CD4-positive, CD25-positive, alpha-beta regulatory T cell (primary cell): ENCODE results near the gene ERGIC1. TPM values are rescaled to one million over a fixed set of nuclear protein-coding genes. Genes with fewer than 3 reads are reported as not detected.
A peak's percentile ranks its signal among the peaks of the same experiment; 100 is the strongest.
"Not testable (repeated sequence)": the region's sequence is repeated elsewhere in the genome, so short reads cannot be mapped to it uniquely, and the experiment has no call there.

ENCODE experiments used
- ATAC-seq, 2 donors: fragments of 150-1000 bp; cut with Tn5 transposase; one replicate each; pipeline ENCODE4 v1.10.0; 2021; ENCODE audit warnings: low read depth in 2 of 2, moderate number of reproducible peaks in 2 of 2, moderate library complexity in 1 of 2
- DNase-seq, 3 donors: peaks; one replicate each; pipeline versions ENCODE4 v3.0.0 to v3.0.0-alpha.2; 2012 to 2022; ENCODE audit warnings: mixed read lengths in 1 of 3
- H3K27ac ChIP-seq: one replicate; pipeline ENCODE4 v1.7.0; 2013; ENCODE audit warnings: mild to moderate bottlenecking, low read length; ENCODE audit not compliant: insufficient read depth, poor library complexity, severe bottlenecking
- H3K27me3 ChIP-seq: one replicate; pipeline ENCODE4 v1.7.0; 2013; ENCODE audit warnings: low read length; ENCODE audit not compliant: control insufficient read depth, insufficient read depth
- H3K36me3 ChIP-seq: one replicate; pipeline ENCODE4 v1.7.0; 2013; ENCODE audit warnings: mild to moderate bottlenecking, low read length, moderate library complexity; ENCODE audit not compliant: control insufficient read depth, insufficient read depth
- H3K4me1 ChIP-seq: 2 replicates; pipeline ENCODE4 v1.7.0; 2013; ENCODE audit warnings: mild to moderate bottlenecking, low read length; ENCODE audit not compliant: insufficient read depth, control insufficient read depth, poor library complexity, severe bottlenecking
- H3K4me3 ChIP-seq: one replicate; pipeline ENCODE4 v1.7.0; 2013; ENCODE audit warnings: low read depth, mild to moderate bottlenecking, low read length, moderate library complexity
- H3K9me3 ChIP-seq, 2 experiments: 1 replicate in 1 of 2; 2 replicates in 1 of 2; pipeline ENCODE4 v1.7.0; 2013; ENCODE audit warnings: low read length in 2 of 2, mild to moderate bottlenecking in 1 of 2, moderate library complexity in 1 of 2; ENCODE audit not compliant: control insufficient read depth in 2 of 2
- H3K27ac Mint-ChIP-seq, 3 donors: one replicate each; pipeline ENCODE4 v1.8.0; 2020 to 2022; ENCODE audit warnings: mild to moderate bottlenecking in 3 of 3, mixed read lengths in 3 of 3, moderate library complexity in 2 of 3
- H3K27me3 Mint-ChIP-seq: one replicate; pipeline ENCODE4 v1.8.0; 2022; ENCODE audit warnings: mild to moderate bottlenecking, mixed read lengths
- H3K36me3 Mint-ChIP-seq: one replicate; pipeline ENCODE4 v1.8.0; 2020; ENCODE audit warnings: mixed read lengths
- H3K4me1 Mint-ChIP-seq, 4 donors: one replicate each; pipeline ENCODE4 v1.8.0; 2020 to 2022; ENCODE audit warnings: mixed read lengths in 4 of 4, mild to moderate bottlenecking in 1 of 4
- H3K4me3 Mint-ChIP-seq, 4 donors: one replicate each; pipeline ENCODE4 v1.8.0; 2020 to 2022; ENCODE audit warnings: mild to moderate bottlenecking in 4 of 4, mixed read lengths in 4 of 4, moderate library complexity in 3 of 4
- H3K9me3 Mint-ChIP-seq, 7 donors: one replicate each; pipeline ENCODE4 v1.8.0; 2020 to 2022; ENCODE audit warnings: mixed read lengths in 7 of 7, mild to moderate bottlenecking in 3 of 7, moderate library complexity in 2 of 7
- polyA plus RNA-seq, 4 donors: library from polyadenylated mRNA; unstranded; fragments of 300-500 nt; fragmentation: Illumina TruSeq; gene quantifications; one replicate each; pipeline ENCODE4 v1.2.3, GENCODE V29; 2021
- total RNA-seq: library from RNA; stranded (reverse); gene quantifications from one replicate; pipeline ENCODE4 v1.2.3, GENCODE V29; 2022

The ERGIC1 gene
- total and polyA plus RNA-seq, 5 donors from 2014 or later: 15.7 to 58.4 (median 19.9) TPM

DNA sequence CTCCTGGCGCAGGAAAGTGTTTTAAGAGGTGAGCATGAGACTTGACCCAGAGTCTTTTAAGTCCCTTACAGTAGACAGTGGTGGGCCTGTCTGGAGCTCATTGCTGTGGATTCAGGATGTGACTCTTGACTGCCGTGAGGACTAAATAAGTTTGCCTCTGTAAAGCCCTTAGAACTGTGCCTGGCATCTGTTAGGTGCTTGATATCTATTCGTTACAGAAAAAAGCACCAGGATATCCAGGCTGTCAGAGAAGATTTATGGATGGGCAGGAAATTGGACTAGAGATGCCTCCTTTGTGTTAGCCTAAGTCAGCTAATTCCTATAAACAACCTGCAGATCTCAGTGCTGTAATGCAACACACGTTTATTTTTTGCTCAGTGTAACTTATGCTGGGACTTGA lies 12.6 kb downstream of the ERGIC1 start:
- H3K9me3 ChIP-seq: no peaks in the 10 kb centered on the region
- H3K27ac ChIP-seq: no peak overlapping the region
- ATAC-seq: no peak
- no peaks in the 10 kb centered on the region for H3K36me3 ChIP-seq
- no peaks in the 10 kb centered on the region for H3K27me3 ChIP-seq
- Mint-ChIP-seq H3K4me1 (peaks cover 6 to 53% (median 40%) of the 10 kb centered on the region in 4 donors), H3K27ac (no peak overlapping the region), H3K27me3 (no peaks in the 10 kb centered on the region), H3K4me3 (no peak overlapping the region), H3K36me3 (peaks cover 23% of the 10 kb centered on the region), H3K9me3 (peaks cover 0 to 2% (median 0%) of the 10 kb centered on the region in 7 donors)
- H3K4me1 ChIP-seq: no peaks in the 10 kb centered on the region
- DNase-seq: no peak
- no peak overlapping the region for H3K4me3 ChIP-seq

DNA sequence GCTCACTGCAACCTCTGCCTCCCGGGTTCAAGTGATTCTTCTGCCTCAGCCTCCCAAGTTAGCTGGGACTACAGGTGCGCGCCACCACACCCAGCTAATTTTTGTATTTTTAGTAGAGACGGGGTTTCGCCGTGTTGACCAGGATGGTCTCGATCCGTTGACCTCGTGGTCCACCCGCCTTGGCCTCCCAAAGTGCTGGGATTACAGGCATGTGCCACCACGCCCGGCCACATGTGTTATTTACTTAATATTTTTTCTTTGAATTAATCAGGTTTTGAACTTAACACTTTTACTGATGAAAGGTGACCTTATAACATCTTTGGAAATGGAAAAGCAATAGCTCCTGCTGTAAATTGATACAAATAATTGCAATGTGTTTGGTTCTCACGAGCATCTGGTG lies 13.5 kb downstream of the ERGIC1 start:
- not testable (repeated sequence) for H3K4me1 ChIP-seq, H3K27me3 Mint-ChIP-seq, ATAC-seq, H3K9me3 ChIP-seq, H3K27me3 ChIP-seq, H3K9me3 Mint-ChIP-seq, H3K36me3 ChIP-seq, H3K27ac ChIP-seq, H3K4me3 ChIP-seq, DNase-seq
- H3K4me3 Mint-ChIP-seq: peak overlapping the region in 1 of 4 donors; percentile 27
- peak overlapping the region in 1 of 3 donors; percentile 22 for H3K27ac Mint-ChIP-seq
- peaks cover 6 to 59% (median 39%) of the 10 kb centered on the region in 4 donors for H3K4me1 Mint-ChIP-seq
- peaks cover 19% of the 10 kb centered on the region for H3K36me3 Mint-ChIP-seq

DNA sequence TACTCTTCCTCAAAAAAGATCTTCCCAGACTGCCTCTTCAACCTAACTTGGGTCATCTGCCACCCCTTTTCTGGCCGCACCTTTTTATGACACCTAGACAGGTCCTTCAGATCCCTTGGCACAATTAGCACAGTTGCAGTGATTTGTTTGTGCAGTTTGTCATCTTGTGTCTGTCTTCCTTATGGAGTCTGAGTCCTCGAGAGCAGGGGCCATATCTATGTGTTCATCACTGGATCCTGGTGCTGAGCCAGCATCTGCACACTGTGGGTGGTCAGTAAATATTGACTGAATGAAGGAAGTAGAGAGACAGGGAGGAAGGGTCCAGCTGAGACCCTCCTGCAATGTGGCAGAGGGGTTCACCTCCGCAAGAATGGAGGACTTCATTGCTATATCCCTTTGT lies 14.4 kb downstream of the ERGIC1 start:
- ATAC-seq: no peak

DNA sequence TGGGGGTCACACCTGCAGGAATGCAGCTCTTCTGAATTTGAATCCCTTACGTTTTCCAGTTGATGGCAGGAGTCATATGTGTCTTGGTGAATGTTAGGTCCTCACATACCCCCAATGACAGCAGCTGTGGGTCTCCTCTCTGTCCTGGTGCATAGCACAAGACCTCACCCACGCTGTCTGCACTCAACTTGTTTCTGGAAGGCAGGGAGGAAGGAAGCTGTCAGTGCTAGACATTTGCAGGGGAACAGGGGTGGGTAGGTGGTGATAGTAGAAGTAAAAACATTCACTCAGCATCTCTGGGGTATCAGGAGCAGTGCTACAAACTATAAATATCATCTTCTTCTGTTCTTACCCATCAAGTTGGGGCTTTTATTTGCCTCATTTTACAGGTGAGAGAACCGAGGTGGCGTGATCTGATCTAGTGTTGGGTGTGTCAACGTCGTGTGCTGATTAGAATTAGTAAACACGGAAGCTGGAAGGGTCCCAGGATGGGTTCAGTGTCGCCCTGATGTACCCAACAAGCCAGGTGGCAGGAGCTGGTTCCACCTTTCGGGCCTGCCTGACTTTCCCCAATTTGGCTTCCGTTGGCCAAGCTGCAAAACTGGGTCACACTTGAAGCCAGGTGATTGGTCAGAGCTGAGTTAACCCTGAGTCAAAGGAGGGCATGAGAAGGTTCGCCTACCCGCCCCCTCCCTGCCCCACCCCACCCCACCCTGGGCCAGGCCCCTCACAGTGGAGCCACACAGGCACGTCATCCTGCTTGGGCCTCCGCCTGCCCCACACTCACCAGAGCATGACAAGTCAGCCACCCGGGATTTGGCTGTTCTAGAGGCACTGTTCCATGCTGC lies 15.8 kb downstream of the ERGIC1 start:
- H3K27me3 ChIP-seq: no peaks in the 10 kb centered on the region
- Mint-ChIP-seq H3K36me3 (peaks cover 15% of the 10 kb centered on the region), H3K27ac (peak overlapping the region; percentile 63 to 84 (median 81)), H3K9me3 (peaks cover 0 to 2% (median 0%) of the 10 kb centered on the region in 7 donors), H3K4me3 (peak overlapping the region in 1 of 4 donors; percentile 70), H3K27me3 (no peaks in the 10 kb centered on the region), H3K4me1 (peaks cover 10 to 65% (median 38%) of the 10 kb centered on the region in 4 donors)
- no peaks in the 10 kb centered on the region for H3K36me3 ChIP-seq
- no peaks in the 10 kb centered on the region for H3K4me1 ChIP-seq
- no peak overlapping the region for H3K4me3 ChIP-seq
- ATAC-seq (no peak), DNase-seq (no peak)
- no peaks in the 10 kb centered on the region for H3K9me3 ChIP-seq
- H3K27ac ChIP-seq: no peak overlapping the region

More for the DNA sequence above, 14.4 kb downstream of the ERGIC1 start:
- Mint-ChIP-seq H3K27me3 (no peaks in the 10 kb centered on the region), H3K27ac (peak overlapping the region in 1 of 3 donors; percentile 35), H3K4me1 (peaks cover 6 to 62% (median 40%) of the 10 kb centered on the region in 4 donors), H3K36me3 (peaks cover 15% of the 10 kb centered on the region), H3K9me3 (peaks cover 0 to 2% (median 0%) of the 10 kb centered on the region in 7 donors), H3K4me3 (peak overlapping the region in 1 of 4 donors; percentile 43)
- Histone ChIP-seq H3K27ac (no peak overlapping the region), H3K27me3 (no peaks in the 10 kb centered on the region), H3K36me3 (no peaks in the 10 kb centered on the region), H3K4me3 (no peak overlapping the region), H3K9me3 (no peaks in the 10 kb centered on the region), H3K4me1 (no peaks in the 10 kb centered on the region)
- no peak for DNase-seq

DNA sequence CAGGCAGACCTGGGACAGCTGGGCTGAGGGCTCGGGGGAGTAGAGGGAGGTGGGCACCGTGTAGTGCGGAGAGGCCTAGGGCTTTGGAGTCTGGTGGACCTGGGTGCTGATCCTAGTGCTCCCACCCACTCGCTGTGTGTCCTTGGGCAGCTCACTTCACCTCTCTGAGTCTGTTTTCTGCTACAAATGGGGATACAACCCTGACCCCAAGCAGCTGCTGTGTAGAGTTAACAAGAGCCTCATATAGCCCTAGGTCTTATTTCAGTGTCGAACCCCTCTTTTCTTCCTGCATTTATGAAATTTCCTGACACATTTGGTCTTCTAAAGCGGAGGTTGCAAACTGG lies 16.4 kb downstream of the ERGIC1 start:
- Histone ChIP-seq H3K9me3 (no peaks in the 10 kb centered on the region), H3K36me3 (no peaks in the 10 kb centered on the region), H3K27ac (no peak overlapping the region), H3K4me3 (no peak overlapping the region), H3K4me1 (no peaks in the 10 kb centered on the region), H3K27me3 (no peaks in the 10 kb centered on the region)
- Mint-ChIP-seq H3K36me3 (peaks cover 16% of the 10 kb centered on the region), H3K4me3 (no peak overlapping the region), H3K27ac (peak overlapping the region in 1 of 3 donors; percentile 69), H3K4me1 (peaks cover 11 to 70% (median 37%) of the 10 kb centered on the region in 4 donors), H3K27me3 (no peaks in the 10 kb centered on the region), H3K9me3 (peaks cover 0 to 2% (median 0%) of the 10 kb centered on the region in 7 donors)
- ATAC-seq: no peak
- DNase-seq: no peak

DNA sequence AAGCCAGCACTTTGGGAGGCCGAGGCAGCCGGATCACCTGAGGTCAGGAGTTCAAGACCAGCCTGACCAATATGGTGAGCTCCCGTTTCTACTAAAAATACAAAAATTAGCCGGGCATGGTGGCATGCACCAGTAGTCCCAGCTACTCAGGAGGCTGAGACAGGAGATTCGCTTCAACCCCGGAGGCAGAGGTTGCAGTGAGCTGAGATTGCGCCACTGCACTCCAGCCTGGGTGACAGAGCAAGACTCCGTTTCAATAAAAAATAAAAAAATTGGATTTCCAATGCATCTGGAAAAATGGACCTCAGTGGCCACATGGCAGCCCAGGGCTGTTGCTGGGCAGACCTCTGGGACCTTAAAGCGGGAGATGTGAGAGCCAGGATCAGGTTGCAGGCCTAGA lies 17.2 kb downstream of the ERGIC1 start:
- H3K27me3 Mint-ChIP-seq, H3K4me3 ChIP-seq, H3K4me1 ChIP-seq, H3K27me3 ChIP-seq, ATAC-seq, H3K4me3 Mint-ChIP-seq, H3K9me3 Mint-ChIP-seq, DNase-seq, H3K9me3 ChIP-seq, H3K36me3 ChIP-seq, H3K27ac ChIP-seq: not testable (repeated sequence)
- H3K36me3 Mint-ChIP-seq: peaks cover 15% of the 10 kb centered on the region
- peaks cover 11 to 70% (median 35%) of the 10 kb centered on the region in 4 donors for H3K4me1 Mint-ChIP-seq
- H3K27ac Mint-ChIP-seq: peak overlapping the region in 1 of 3 donors; percentile 46

DNA sequence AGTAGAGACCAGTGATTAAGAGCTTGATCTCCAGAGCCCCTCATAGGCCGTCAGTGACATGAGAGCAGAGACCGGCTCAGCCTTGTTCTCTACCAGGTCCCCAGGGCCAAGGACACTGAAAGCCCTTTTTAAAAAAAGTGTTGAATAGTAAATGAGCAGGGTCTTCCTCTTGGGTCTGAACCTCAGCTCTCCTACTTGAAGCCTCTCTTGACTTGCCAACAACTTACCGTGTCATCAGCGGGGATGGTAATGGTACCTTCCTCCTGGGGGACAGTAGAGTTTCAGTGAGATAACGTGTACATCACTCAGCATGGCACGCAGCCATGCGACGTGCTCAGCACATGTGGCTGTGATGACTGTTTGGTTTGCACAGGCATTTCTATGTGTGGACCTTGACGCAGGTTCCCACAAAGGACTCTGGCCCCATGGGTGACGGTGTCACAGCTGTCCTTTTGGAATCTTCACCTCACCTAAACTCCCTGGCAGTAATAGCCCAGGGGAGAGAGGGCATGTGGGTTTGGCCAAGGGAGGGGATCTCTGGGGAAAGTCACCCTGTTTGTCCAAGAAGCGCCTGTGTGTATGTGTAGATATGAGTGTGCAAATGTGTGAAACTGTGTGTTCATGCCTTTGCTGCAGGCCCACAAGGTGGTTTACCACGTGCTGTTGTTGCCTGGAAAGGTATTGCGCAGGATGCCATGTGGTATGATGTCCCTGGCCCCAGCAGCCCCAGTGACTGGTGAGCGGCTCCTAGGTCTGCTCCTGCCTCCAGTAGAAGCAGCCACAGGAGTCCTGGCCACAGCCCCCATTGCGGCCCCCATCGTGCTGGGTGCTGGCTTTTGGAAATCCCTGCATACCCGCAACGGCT lies 18.7 kb downstream of the ERGIC1 start:
- H3K27ac ChIP-seq: no peak overlapping the region
- DNase-seq (no peak), ATAC-seq (no peak)
- H3K27me3 Mint-ChIP-seq: no peaks in the 10 kb centered on the region
- peaks cover 9 to 66% (median 28%) of the 10 kb centered on the region in 4 donors for H3K4me1 Mint-ChIP-seq
- H3K9me3 ChIP-seq: no peaks in the 10 kb centered on the region
- H3K4me3 ChIP-seq: no peak overlapping the region
- H3K27me3 ChIP-seq: no peaks in the 10 kb centered on the region
- no peaks in the 10 kb centered on the region for H3K4me1 ChIP-seq
- peaks cover 0 to 2% (median 0%) of the 10 kb centered on the region in 7 donors for H3K9me3 Mint-ChIP-seq
- H3K36me3 Mint-ChIP-seq: peaks cover 24% of the 10 kb centered on the region
- H3K27ac Mint-ChIP-seq: peak overlapping the region in 2 of 3 donors; percentile 76 to 85
- no peaks in the 10 kb centered on the region for H3K36me3 ChIP-seq
- no peak overlapping the region for H3K4me3 Mint-ChIP-seq
